Stimulated activated naive CD8-positive, alpha-beta T cell treated with anti-CD3 and anti-CD28 coated beads, Interleukin-15, Interleukin-2, amounts not matched to agents 100 ng/mL and 50 ng/mL, for 24 hours (primary cell): ENCODE results near the gene E2F4.
A peak's percentile ranks its signal among the peaks of the same experiment; 100 is the strongest.

Experiments
- H3K27ac Mint-ChIP-seq: one replicate; pipeline ENCODE4 v1.8.0; 2021; ENCODE audit warnings: mild to moderate bottlenecking, mixed read lengths
- H3K27me3 Mint-ChIP-seq: one replicate; pipeline ENCODE4 v1.8.0; 2021; ENCODE audit warnings: mixed read lengths
- H3K36me3 Mint-ChIP-seq: one replicate; pipeline ENCODE4 v1.8.0; 2021; ENCODE audit warnings: low read depth, mixed read lengths
- H3K4me1 Mint-ChIP-seq: one replicate; pipeline ENCODE4 v1.8.0; 2021; ENCODE audit warnings: low read depth, mixed read lengths
- H3K4me3 Mint-ChIP-seq: one replicate; pipeline ENCODE4 v1.8.0; 2021; ENCODE audit warnings: mild to moderate bottlenecking, mixed read lengths
- H3K9me3 Mint-ChIP-seq: one replicate; pipeline ENCODE4 v1.8.0; 2021; ENCODE audit warnings: mixed read lengths

The E2F4 gene

GRCh38 chr16:67188798-67189197 lies 3.2 kb upstream of the E2F4 start:
- H3K27ac Mint-ChIP-seq, result no peak overlapping the region
- H3K9me3 Mint-ChIP-seq, result no peaks in the 10 kb centered on the region
- H3K4me3 Mint-ChIP-seq, result no peak overlapping the region
- H3K27me3 Mint-ChIP-seq, result peaks cover 12% of the 10 kb centered on the region
- H3K4me1 Mint-ChIP-seq, result peaks cover 34% of the 10 kb centered on the region
- H3K36me3 Mint-ChIP-seq, result peaks cover 13% of the 10 kb centered on the region

- peaks cover 11% of the 10 kb centered on the region for H3K27me3 Mint-ChIP-seq
- no peaks in the 10 kb centered on the region for H3K9me3 Mint-ChIP-seq
- H3K27ac Mint-ChIP-seq, result no peak within 1 kb of the TSS
- peaks cover 40% of the 10 kb centered on the region for H3K4me1 Mint-ChIP-seq
- no peak within 1 kb of the TSS for H3K4me3 Mint-ChIP-seq
- peaks cover 21% of the 10 kb centered on the region for H3K36me3 Mint-ChIP-seq
Observed at GRCh38 chr16:67190041-67190440, 1.9 kb upstream of the E2F4 start, which contains the start of gene EXOC3L1. Gene EXOC3L1, minus strand, starts transcription at chr16:67190136. Its CDS starts 460 bp downstream, at chr16:67189676.

- Mint-ChIP-seq H3K27me3 (peaks cover 4% of the 10 kb centered on the region), H3K4me3 (peak overlapping the region; percentile 93), H3K27ac (peak overlapping the region; percentile 78), H3K9me3 (no peaks in the 10 kb centered on the region), H3K36me3 (peaks cover 27% of the 10 kb centered on the region), H3K4me1 (peaks cover 37% of the 10 kb centered on the region)
Observed at GRCh38 chr16:67190448-67191399, 1.2 kb upstream of the E2F4 start.

GRCh38 chr16:67191411-67191994 lies 452 bp upstream of the E2F4 start:
- Mint-ChIP-seq H3K9me3 (no peaks in the 10 kb centered on the region), H3K27me3 (peaks cover 4% of the 10 kb centered on the region), H3K27ac (peak overlapping the region; percentile 78), H3K4me3 (peak overlapping the region; percentile 93), H3K4me1 (peaks cover 40% of the 10 kb centered on the region), H3K36me3 (peaks cover 34% of the 10 kb centered on the region)

GRCh38 chr16:67192781-67193361 lies 916 bp downstream of the E2F4 start:
- peaks cover 46% of the 10 kb centered on the region for H3K36me3 Mint-ChIP-seq
- H3K9me3 Mint-ChIP-seq, result no peaks in the 10 kb centered on the region
- no peaks in the 10 kb centered on the region for H3K27me3 Mint-ChIP-seq
- peak overlapping the region; percentile 93 for H3K4me3 Mint-ChIP-seq
- peak overlapping the region; percentile 90 for H3K27ac Mint-ChIP-seq
- H3K4me1 Mint-ChIP-seq, result peaks cover 41% of the 10 kb centered on the region

GRCh38 chr16:67193536-67193935 lies 1.6 kb downstream of the E2F4 start:
- Mint-ChIP-seq H3K9me3 (no peaks in the 10 kb centered on the region), H3K4me3 (peak overlapping the region; percentile 93), H3K4me1 (peaks cover 41% of the 10 kb centered on the region), H3K27me3 (no peaks in the 10 kb centered on the region), H3K36me3 (peaks cover 52% of the 10 kb centered on the region), H3K27ac (peak overlapping the region; percentile 90)

GRCh38 chr16:67194260-67194659 lies 2.3 kb downstream of the E2F4 start:
- Mint-ChIP-seq H3K27me3 (no peaks in the 10 kb centered on the region), H3K9me3 (no peaks in the 10 kb centered on the region), H3K36me3 (peaks cover 52% of the 10 kb centered on the region), H3K4me1 (peaks cover 41% of the 10 kb centered on the region), H3K27ac (peak overlapping the region; percentile 90), H3K4me3 (peak overlapping the region; percentile 93)

GRCh38 chr16:67195676-67196075 lies 3.7 kb downstream of the E2F4 start:
- no peak overlapping the region for H3K4me3 Mint-ChIP-seq
- peaks cover 41% of the 10 kb centered on the region for H3K4me1 Mint-ChIP-seq
- H3K27ac Mint-ChIP-seq, result no peak overlapping the region
- no peaks in the 10 kb centered on the region for H3K27me3 Mint-ChIP-seq
- peaks cover 61% of the 10 kb centered on the region for H3K36me3 Mint-ChIP-seq
- H3K9me3 Mint-ChIP-seq, result no peaks in the 10 kb centered on the region

GRCh38 chr16:67196881-67197280 lies 4.9 kb downstream of the E2F4 start:
- Mint-ChIP-seq H3K36me3 (peaks cover 62% of the 10 kb centered on the region), H3K4me3 (no peak overlapping the region), H3K27ac (no peak overlapping the region), H3K9me3 (no peaks in the 10 kb centered on the region), H3K4me1 (peaks cover 33% of the 10 kb centered on the region), H3K27me3 (no peaks in the 10 kb centered on the region)

GRCh38 chr16:67197704-67198103 lies 5.7 kb downstream of the E2F4 start:
- Mint-ChIP-seq H3K36me3 (peaks cover 59% of the 10 kb centered on the region), H3K27me3 (no peaks in the 10 kb centered on the region)

GRCh38 chr16:67198238-67198734 lies 6.3 kb downstream of the E2F4 start:
- H3K27me3 Mint-ChIP-seq, result no peaks in the 10 kb centered on the region
- H3K27ac Mint-ChIP-seq, result no peak overlapping the region
- H3K36me3 Mint-ChIP-seq, result peaks cover 55% of the 10 kb centered on the region
- no peaks in the 10 kb centered on the region for H3K9me3 Mint-ChIP-seq
- no peak overlapping the region for H3K4me3 Mint-ChIP-seq
- peaks cover 26% of the 10 kb centered on the region for H3K4me1 Mint-ChIP-seq

More at GRCh38 chr16:67197704-67198103, 5.7 kb downstream of the E2F4 start:
- no peak overlapping the region for H3K4me3 Mint-ChIP-seq
- no peak overlapping the region for H3K27ac Mint-ChIP-seq
- peaks cover 30% of the 10 kb centered on the region for H3K4me1 Mint-ChIP-seq
- H3K9me3 Mint-ChIP-seq, result no peaks in the 10 kb centered on the region

GRCh38 chr16:67199011-67199807 lies 7.3 kb downstream of the E2F4 start, which contains the start of gene ELMO3:
Gene ELMO3, plus strand, starts transcription at chr16:67199131. Its CDS starts 196 bp downstream, at chr16:67199327.
- no peaks in the 10 kb centered on the region for H3K27me3 Mint-ChIP-seq
- H3K9me3 Mint-ChIP-seq, result no peaks in the 10 kb centered on the region
- no peak within 1 kb of the TSS for H3K4me3 Mint-ChIP-seq
- peaks cover 45% of the 10 kb centered on the region for H3K36me3 Mint-ChIP-seq
- no peak within 1 kb of the TSS for H3K27ac Mint-ChIP-seq
- H3K4me1 Mint-ChIP-seq, result peaks cover 17% of the 10 kb centered on the region

GRCh38 chr16:67199808-67200198 lies 7.8 kb downstream of the E2F4 start:
- no peaks in the 10 kb centered on the region for H3K27me3 Mint-ChIP-seq
- H3K27ac Mint-ChIP-seq, result no peak overlapping the region
- H3K4me1 Mint-ChIP-seq, result peaks cover 12% of the 10 kb centered on the region
- peaks cover 44% of the 10 kb centered on the region for H3K36me3 Mint-ChIP-seq
- no peak overlapping the region for H3K4me3 Mint-ChIP-seq
- no peaks in the 10 kb centered on the region for H3K9me3 Mint-ChIP-seq

- Mint-ChIP-seq H3K9me3 (no peaks in the 10 kb centered on the region), H3K27ac (no peak overlapping the region), H3K36me3 (peaks cover 38% of the 10 kb centered on the region), H3K4me3 (no peak overlapping the region), H3K4me1 (peaks cover 6% of the 10 kb centered on the region), H3K27me3 (no peaks in the 10 kb centered on the region)
Observed at GRCh38 chr16:67200491-67200890, 8.5 kb downstream of the E2F4 start.
